Measurements from ENCODE around the gene BRINP1.

BRINP1 gene

GRCh38 chr9:119368681-119369581 lies at the start of gene BRINP1:
Gene BRINP1, minus strand, starts transcription at chr9:119369435. Its CDS starts 56,080 bp downstream, at chr9:119313355.
- DNase-seq: no peak

- no peak for DNase-seq
Observed at GRCh38 chr9:119418721-119419120, 49.5 kb upstream of the BRINP1 start.

- no peak for DNase-seq
Observed at GRCh38 chr9:119416793-119417192, 47.6 kb upstream of the BRINP1 start.

- DNase-seq: no peak
Observed at GRCh38 chr9:119412399-119412798, 43.2 kb upstream of the BRINP1 start.

GRCh38 chr9:119409552-119409951 lies 40.3 kb upstream of the BRINP1 start:
- DNase-seq: no peak

- no peak for DNase-seq
Observed at GRCh38 chr9:119400606-119401005, 31.4 kb upstream of the BRINP1 start.

- DNase-seq: no peak
Observed at GRCh38 chr9:119398350-119398749, 29.1 kb upstream of the BRINP1 start.

GRCh38 chr9:119391878-119392277 lies 22.6 kb upstream of the BRINP1 start:
- DNase-seq: no peak

- DNase-seq: peak; percentile 3 to 12
Observed at GRCh38 chr9:119375892-119376291, 6.7 kb upstream of the BRINP1 start.

GRCh38 chr9:119372951-119373350 lies 3.7 kb upstream of the BRINP1 start:
- no peak for DNase-seq

- DNase-seq: peak in 1 of 2 donors; percentile 26
Observed at GRCh38 chr9:119370816-119371215, 1.6 kb upstream of the BRINP1 start.

- DNase-seq: no peak
Observed at GRCh38 chr9:119369680-119370366, 588 bp upstream of the BRINP1 start.

- DNase-seq: no peak
Observed at GRCh38 chr9:119368179-119368578, 1.1 kb downstream of the BRINP1 start.

- no peak for DNase-seq
Observed at GRCh38 chr9:119367683-119368075, 1.6 kb downstream of the BRINP1 start.

- DNase-seq: no peak
Observed at GRCh38 chr9:119366909-119367682, 2.1 kb downstream of the BRINP1 start.

GRCh38 chr9:119365291-119366027 lies 3.8 kb downstream of the BRINP1 start:
- peak in 1 of 2 donors; percentile 29 for DNase-seq

- DNase-seq: no peak
Observed at GRCh38 chr9:119360237-119360636, 9.0 kb downstream of the BRINP1 start.

GRCh38 chr9:119357336-119358096 lies 11.7 kb downstream of the BRINP1 start:
- no peak for DNase-seq

- no peak for DNase-seq
Observed at GRCh38 chr9:119349351-119349825, 19.8 kb downstream of the BRINP1 start.

- DNase-seq: no peak
Observed at GRCh38 chr9:119343059-119343990, 25.9 kb downstream of the BRINP1 start.
